Inferior parietal cortex (tissue), 1 donor: ENCODE data around the gene AP3S1.

Experiments used
- DNase-seq: peaks from one replicate; pipeline ENCODE4 v3.0.0-alpha.2; 2016; ENCODE audit errors: extremely low spot score

AP3S1 gene

GRCh38 chr5:115936031-115936430 lies 94.3 kb downstream of the AP3S1 start:
- no peak for DNase-seq

GRCh38 chr5:115939059-115939458 lies 97.3 kb downstream of the AP3S1 start:
- no peak for DNase-seq

- no peak for DNase-seq
Measured at GRCh38 chr5:115940080-115940810, 98.5 kb downstream of the AP3S1 start.

- DNase-seq = no peak
Measured at GRCh38 chr5:115941051-115941675, 99.4 kb downstream of the AP3S1 start.

- no peak for DNase-seq
Measured at GRCh38 chr5:115944501-115944900, 102.8 kb downstream of the AP3S1 start.

GRCh38 chr5:115946655-115947054 lies 104.9 kb downstream of the AP3S1 start:
- DNase-seq = no peak

GRCh38 chr5:115947260-115947659 lies 105.5 kb downstream of the AP3S1 start:
- no peak for DNase-seq

GRCh38 chr5:115948091-115948534 lies 106.4 kb downstream of the AP3S1 start:
- no peak for DNase-seq

- DNase-seq = no peak
Measured at GRCh38 chr5:115949096-115949495, 107.4 kb downstream of the AP3S1 start.

GRCh38 chr5:115952588-115952987 lies 110.9 kb downstream of the AP3S1 start:
- no peak for DNase-seq

- DNase-seq = no peak
Measured at GRCh38 chr5:115954144-115954543, 112.4 kb downstream of the AP3S1 start.

- DNase-seq = no peak
Measured at GRCh38 chr5:115956957-115957356, 115.2 kb downstream of the AP3S1 start.

GRCh38 chr5:115961381-115962238 lies 119.9 kb downstream of the AP3S1 start:
- no peak for DNase-seq

- DNase-seq = no peak
Measured at GRCh38 chr5:115962239-115962564, 120.5 kb downstream of the AP3S1 start, which contains the start of gene LVRN. Gene LVRN, plus strand, starts transcription at chr5:115962475. Its CDS starts 143 bp downstream, at chr5:115962618.

GRCh38 chr5:115962565-115963402 lies 121.0 kb downstream of the AP3S1 start:
- DNase-seq = no peak

GRCh38 chr5:115963566-115963965 lies 121.8 kb downstream of the AP3S1 start:
- DNase-seq = no peak
